ENCODE data around the gene CALML5.

- TF ChIP-seq EP300 (IDR thresholded peaks at IDR 0.05) (no peak), POLR2AphosphoS5 (IDR thresholded peaks at IDR 0.05) (no peak)
- TF ChIP-seq, protein P1, sequence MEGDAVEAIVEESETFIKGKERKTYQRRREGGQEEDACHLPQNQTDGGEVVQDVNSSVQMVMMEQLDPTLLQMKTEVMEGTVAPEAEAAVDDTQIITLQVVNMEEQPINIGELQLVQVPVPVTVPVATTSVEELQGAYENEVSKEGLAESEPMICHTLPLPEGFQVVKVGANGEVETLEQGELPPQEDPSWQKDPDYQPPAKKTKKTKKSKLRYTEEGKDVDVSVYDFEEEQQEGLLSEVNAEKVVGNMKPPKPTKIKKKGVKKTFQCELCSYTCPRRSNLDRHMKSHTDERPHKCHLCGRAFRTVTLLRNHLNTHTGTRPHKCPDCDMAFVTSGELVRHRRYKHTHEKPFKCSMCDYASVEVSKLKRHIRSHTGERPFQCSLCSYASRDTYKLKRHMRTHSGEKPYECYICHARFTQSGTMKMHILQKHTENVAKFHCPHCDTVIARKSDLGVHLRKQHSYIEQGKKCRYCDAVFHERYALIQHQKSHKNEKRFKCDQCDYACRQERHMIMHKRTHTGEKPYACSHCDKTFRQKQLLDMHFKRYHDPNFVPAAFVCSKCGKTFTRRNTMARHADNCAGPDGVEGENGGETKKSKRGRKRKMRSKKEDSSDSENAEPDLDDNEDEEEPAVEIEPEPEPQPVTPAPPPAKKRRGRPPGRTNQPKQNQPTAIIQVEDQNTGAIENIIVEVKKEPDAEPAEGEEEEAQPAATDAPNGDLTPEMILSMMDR (IDR thresholded peaks at IDR 0.05), result no peak
These were observed 40.2 kb downstream of the CALML5 start for GRCh38 chr10:5458949-5459747.
